ENCODE measurements around the gene POU2AF1. TPM values are rescaled to one million over a fixed set of nuclear protein-coding genes. Genes with fewer than 3 reads are reported as not detected.

POU2AF1 gene
- total RNA-seq, 1 donor from 2014 or later: not detected

DNA sequence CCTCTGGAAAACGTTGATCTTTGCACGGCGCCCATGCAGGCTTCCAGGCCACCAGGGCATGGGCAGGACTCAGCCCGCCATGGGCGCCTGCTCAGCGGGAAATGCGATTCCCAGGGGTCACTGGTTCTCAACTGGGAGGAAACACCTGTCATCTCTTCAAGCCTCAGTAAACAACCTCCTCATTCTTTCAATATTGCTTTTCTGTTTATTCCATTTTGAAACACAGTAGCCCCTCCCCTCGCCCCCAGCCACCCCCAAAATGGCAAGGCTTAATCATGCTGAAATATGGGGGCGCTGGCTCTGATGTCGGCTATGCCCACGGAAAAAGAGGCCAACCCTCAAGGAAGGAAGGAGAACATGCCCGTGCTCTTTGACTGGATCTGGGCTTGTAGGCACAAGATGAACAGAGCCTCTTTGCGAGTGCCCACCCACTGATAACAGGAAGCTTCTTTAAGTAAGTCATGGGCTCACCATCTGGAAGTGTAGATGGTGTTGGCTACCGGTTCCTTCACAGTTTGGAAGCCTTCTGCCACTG, 594 bp upstream of the POU2AF1 start:
- Mint-ChIP-seq H3K36me3 (ENCODE audit: unreplicated experiment) (no peaks in the 10 kb centered on the region), H3K9me3 (ENCODE audit: unreplicated experiment) (no peaks in the 10 kb centered on the region), H3K27me3 (ENCODE audit: unreplicated experiment) (peaks cover 23% of the 10 kb centered on the region), H3K4me3 (ENCODE audit: unreplicated experiment) (no peak overlapping the region), H3K27ac (ENCODE audit: unreplicated experiment) (no peak overlapping the region), H3K4me1 (ENCODE audit: unreplicated experiment) (no peaks in the 10 kb centered on the region)
- TF ChIP-seq, protein P1, sequence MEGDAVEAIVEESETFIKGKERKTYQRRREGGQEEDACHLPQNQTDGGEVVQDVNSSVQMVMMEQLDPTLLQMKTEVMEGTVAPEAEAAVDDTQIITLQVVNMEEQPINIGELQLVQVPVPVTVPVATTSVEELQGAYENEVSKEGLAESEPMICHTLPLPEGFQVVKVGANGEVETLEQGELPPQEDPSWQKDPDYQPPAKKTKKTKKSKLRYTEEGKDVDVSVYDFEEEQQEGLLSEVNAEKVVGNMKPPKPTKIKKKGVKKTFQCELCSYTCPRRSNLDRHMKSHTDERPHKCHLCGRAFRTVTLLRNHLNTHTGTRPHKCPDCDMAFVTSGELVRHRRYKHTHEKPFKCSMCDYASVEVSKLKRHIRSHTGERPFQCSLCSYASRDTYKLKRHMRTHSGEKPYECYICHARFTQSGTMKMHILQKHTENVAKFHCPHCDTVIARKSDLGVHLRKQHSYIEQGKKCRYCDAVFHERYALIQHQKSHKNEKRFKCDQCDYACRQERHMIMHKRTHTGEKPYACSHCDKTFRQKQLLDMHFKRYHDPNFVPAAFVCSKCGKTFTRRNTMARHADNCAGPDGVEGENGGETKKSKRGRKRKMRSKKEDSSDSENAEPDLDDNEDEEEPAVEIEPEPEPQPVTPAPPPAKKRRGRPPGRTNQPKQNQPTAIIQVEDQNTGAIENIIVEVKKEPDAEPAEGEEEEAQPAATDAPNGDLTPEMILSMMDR (IDR thresholded peaks at IDR 0.05): no peak
- no peak for DNase-seq (ENCODE audit: extremely low spot score, unreplicated experiment)

DNA sequence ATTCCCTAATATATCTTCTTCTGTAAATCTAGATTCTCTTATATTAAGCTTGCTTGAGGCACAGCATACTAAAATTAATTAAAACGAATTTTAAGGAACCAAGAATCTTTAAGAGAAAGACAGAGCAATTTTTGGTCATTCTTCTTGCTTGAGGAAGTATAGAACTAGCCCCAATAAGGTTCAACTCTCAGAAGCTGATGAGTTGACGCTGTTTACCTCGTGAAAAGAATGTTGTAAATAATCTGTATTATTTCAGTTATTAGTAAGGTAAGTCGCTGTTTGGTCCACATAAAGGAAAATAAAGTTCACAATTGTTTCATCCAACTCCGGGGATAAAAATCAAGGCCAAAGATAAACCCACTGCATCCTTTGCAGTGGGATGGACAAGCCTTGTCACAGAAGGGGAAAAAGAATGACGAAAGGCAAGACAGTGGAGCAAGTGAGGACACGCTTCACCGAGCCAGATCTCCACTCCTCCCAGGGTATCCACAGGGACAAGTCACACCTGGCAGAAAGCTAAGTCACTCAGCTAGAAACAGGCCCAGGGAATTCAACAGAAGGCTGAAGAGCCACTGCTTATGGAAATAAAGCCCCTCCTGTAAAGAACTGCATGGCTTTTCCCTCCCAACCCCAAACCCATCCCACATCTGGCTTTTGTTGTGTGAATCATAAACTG, 752 bp downstream of the POU2AF1 start:
- TF ChIP-seq, protein P1 (IDR thresholded peaks at IDR 0.05): no peak
- Mint-ChIP-seq H3K36me3 (ENCODE audit: unreplicated experiment) (no peaks in the 10 kb centered on the region), H3K9me3 (ENCODE audit: unreplicated experiment) (no peaks in the 10 kb centered on the region), H3K4me1 (ENCODE audit: unreplicated experiment) (no peaks in the 10 kb centered on the region), H3K27me3 (ENCODE audit: unreplicated experiment) (peaks cover 24% of the 10 kb centered on the region), H3K27ac (ENCODE audit: unreplicated experiment) (no peak overlapping the region), H3K4me3 (ENCODE audit: unreplicated experiment) (no peak overlapping the region)
- DNase-seq (ENCODE audit: extremely low spot score, unreplicated experiment): no peak

DNA sequence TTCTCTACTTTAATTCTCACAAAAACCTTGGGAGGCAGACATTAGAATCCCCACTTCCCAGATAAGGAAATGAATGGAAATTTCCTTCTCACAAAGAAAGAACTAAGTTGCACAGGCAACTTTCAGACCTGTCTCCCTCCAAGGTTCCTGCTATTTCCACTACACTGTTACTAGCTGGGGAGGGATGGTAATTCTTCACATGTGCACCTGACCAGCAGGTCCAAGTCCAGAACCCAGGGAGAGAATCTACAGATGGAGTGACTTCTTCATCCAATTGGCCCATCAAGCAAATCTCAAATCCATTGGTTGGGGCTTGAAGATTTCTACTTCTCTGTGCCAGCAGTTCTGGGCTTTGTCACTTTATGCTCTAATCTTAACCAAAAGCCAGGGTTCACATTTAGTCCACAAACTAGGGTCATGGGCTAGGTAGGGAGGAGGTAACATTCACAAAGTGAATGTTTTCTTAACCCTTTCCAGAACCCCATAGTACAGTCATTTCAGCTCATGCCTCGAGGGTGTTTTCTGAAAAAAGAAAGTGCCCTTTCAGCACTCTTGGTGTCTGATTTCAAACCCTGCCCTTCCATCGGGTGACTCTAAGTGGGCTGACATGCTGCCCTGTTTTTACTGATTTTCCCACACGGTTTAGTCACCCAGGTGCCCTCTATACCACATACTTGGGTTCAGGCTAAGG, 2.7 kb downstream of the POU2AF1 start:
- H3K4me3 Mint-ChIP-seq (ENCODE audit: unreplicated experiment): no peak overlapping the region
- TF ChIP-seq, protein P1 (IDR thresholded peaks at IDR 0.05): no peak
- no peak overlapping the region for H3K27ac Mint-ChIP-seq (ENCODE audit: unreplicated experiment)
- H3K4me1 Mint-ChIP-seq (ENCODE audit: unreplicated experiment): no peaks in the 10 kb centered on the region
- H3K9me3 Mint-ChIP-seq (ENCODE audit: unreplicated experiment): no peaks in the 10 kb centered on the region
- peaks cover 31% of the 10 kb centered on the region for H3K27me3 Mint-ChIP-seq (ENCODE audit: unreplicated experiment)
- no peaks in the 10 kb centered on the region for H3K36me3 Mint-ChIP-seq (ENCODE audit: unreplicated experiment)
- DNase-seq (ENCODE audit: extremely low spot score, unreplicated experiment): no peak

DNA sequence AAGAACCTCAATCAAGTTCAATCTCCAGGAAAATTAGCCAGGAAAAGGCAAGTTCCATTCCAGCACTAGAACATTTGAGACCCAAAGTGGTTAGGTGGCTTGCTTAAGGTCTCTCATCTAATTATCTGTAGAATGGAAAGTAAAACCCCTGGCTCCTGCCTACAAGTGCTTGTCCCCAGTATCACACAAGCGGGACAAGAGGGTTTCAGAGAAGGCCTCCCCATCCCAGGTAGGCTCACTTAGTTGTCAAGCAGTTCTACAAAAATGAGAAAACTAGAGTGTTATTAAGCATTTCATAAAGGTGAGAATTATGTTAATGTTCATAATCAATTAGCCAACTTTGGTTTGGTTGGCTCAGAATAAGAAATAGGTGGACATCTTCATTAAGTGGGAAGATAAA, 5.5 kb downstream of the POU2AF1 start:
- Mint-ChIP-seq H3K4me1 (ENCODE audit: unreplicated experiment) (no peaks in the 10 kb centered on the region), H3K4me3 (ENCODE audit: unreplicated experiment) (no peak overlapping the region), H3K36me3 (ENCODE audit: unreplicated experiment) (no peaks in the 10 kb centered on the region), H3K9me3 (ENCODE audit: unreplicated experiment) (no peaks in the 10 kb centered on the region), H3K27me3 (ENCODE audit: unreplicated experiment) (peaks cover 36% of the 10 kb centered on the region), H3K27ac (ENCODE audit: unreplicated experiment) (no peak overlapping the region)
- TF ChIP-seq, protein P1 (IDR thresholded peaks at IDR 0.05): no peak
- DNase-seq (ENCODE audit: extremely low spot score, unreplicated experiment): no peak

DNA sequence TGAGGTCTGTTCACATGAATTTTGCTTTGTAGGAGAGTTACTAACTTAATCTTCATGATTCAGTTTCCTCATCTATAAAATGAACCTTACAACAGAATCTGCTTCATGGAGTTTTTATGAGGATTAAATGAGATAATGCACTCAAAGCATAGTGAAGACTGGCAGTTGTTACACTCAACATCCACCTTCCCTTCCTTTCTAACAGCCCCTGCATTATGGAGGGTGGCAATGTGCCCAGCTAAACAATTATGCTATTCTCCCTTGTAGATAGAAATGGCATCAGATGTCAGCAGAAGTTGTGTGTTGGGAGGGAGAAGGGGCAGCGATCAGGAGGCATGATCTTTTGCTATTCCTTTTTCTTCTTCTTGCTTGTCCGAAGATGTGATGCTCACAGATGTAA, 6.5 kb downstream of the POU2AF1 start:
- Mint-ChIP-seq H3K27me3 (ENCODE audit: unreplicated experiment) (peaks cover 32% of the 10 kb centered on the region), H3K4me3 (ENCODE audit: unreplicated experiment) (no peak overlapping the region), H3K9me3 (ENCODE audit: unreplicated experiment) (no peaks in the 10 kb centered on the region), H3K36me3 (ENCODE audit: unreplicated experiment) (no peaks in the 10 kb centered on the region), H3K4me1 (ENCODE audit: unreplicated experiment) (no peaks in the 10 kb centered on the region), H3K27ac (ENCODE audit: unreplicated experiment) (no peak overlapping the region)
- no peak for DNase-seq (ENCODE audit: extremely low spot score, unreplicated experiment)
- TF ChIP-seq, protein P1 (IDR thresholded peaks at IDR 0.05): no peak
